ENCODE data around the gene FSD2. TPM values are rescaled to one million over a fixed set of nuclear protein-coding genes. Genes with fewer than 3 reads are reported as not detected.

Gene FSD2
- total RNA-seq, 2 experiments from 2014 or later = not detected

- ChIA-PET CTCF (no interaction called here), POLR2A (no interaction called here)
- no peaks in the 10 kb centered on the region for H3K27me3 Mint-ChIP-seq
- peaks cover 94% of the 10 kb centered on the region for H3K36me3 Mint-ChIP-seq (ENCODE audit: low read depth)
- Histone ChIP-seq H3K27ac (ENCODE audit: low read depth in 1 of 2, low read length in 2 of 2) (no peak overlapping the region), H3K4me1 (ENCODE audit: insufficient read depth, low read length) (no peaks in the 10 kb centered on the region), H3K27me3 (ENCODE audit: control insufficient read depth in 1 of 2, insufficient read depth in 2 of 2, low read length in 2 of 2) (no peaks in the 10 kb centered on the region), H3K4me3 (ENCODE audit: low read length) (no peak overlapping the region), H3K36me3 (ENCODE audit: insufficient read depth, low read length) (peaks cover 79% of the 10 kb centered on the region), H3K9me3 (ENCODE audit: control insufficient read depth in 1 of 2, insufficient read depth in 1 of 2, low read length in 2 of 2) (peaks cover 0 to 3% of the 10 kb centered on the region in 2 experiments)
- H3K4me1 Mint-ChIP-seq (ENCODE audit: low read depth) = peaks cover 26% of the 10 kb centered on the region
- no peak for TF ChIP-seq CTCF (IDR thresholded peaks at IDR 0.05)
- H3K9me3 Mint-ChIP-seq = no peaks in the 10 kb centered on the region
- no peak overlapping the region for H3K4me3 Mint-ChIP-seq
- ATAC-seq (ENCODE audit: poor library complexity) (no peak), DNase-seq (no peak)
- H3K27ac Mint-ChIP-seq = no peak overlapping the region
- intact Hi-C loops (cut with DNase I, micrococcal nuclease) = no loop called here
These were observed 14.3 kb upstream of the FSD2 start for GRCh38 chr15:82820128-82820527.

- H3K27me3 Mint-ChIP-seq = no peaks in the 10 kb centered on the region
- H3K27me3 ChIP-seq (ENCODE audit: control insufficient read depth in 1 of 2, insufficient read depth in 2 of 2, low read length in 2 of 2) = no peaks in the 10 kb centered on the region
- no peak for TF ChIP-seq CTCF (IDR thresholded peaks at IDR 0.05)
- POLR2A ChIA-PET = interaction anchor here (0.8 to 4.2 kb wide), 2 partner anchors 11 to 273 kb away, joined by 3 to 19 read pairs; partner anchors contain the start of gene RPS17
- intact Hi-C loops (cut with DNase I, micrococcal nuclease) = loop anchor here in 1 of 2 experiments (10.0 kb wide), 1 partner anchor 172 kb away; the partner anchor contains the start of gene RAMAC
- DNase-seq = no peak
- no peaks in the 10 kb centered on the region for H3K9me3 ChIP-seq (ENCODE audit: control insufficient read depth in 1 of 2, insufficient read depth in 1 of 2, low read length in 2 of 2)
- no peak for ATAC-seq (ENCODE audit: poor library complexity)
- no peaks in the 10 kb centered on the region for H3K9me3 Mint-ChIP-seq
- no peak overlapping the region for H3K4me3 ChIP-seq (ENCODE audit: low read length)
- H3K4me3 Mint-ChIP-seq = peak overlapping the region; percentile 65
- H3K4me1 Mint-ChIP-seq (ENCODE audit: low read depth) = peaks cover 56% of the 10 kb centered on the region
- no peak overlapping the region for H3K27ac ChIP-seq (ENCODE audit: low read depth in 1 of 2, low read length in 2 of 2)
- CTCF ChIA-PET = interaction anchor here (0.6 to 0.7 kb wide), 2 partner anchors 32 to 83 kb away, joined by 3 read pairs; no protein-coding TSS in a partner anchor
- H3K36me3 ChIP-seq (ENCODE audit: insufficient read depth, low read length) = peaks cover 49% of the 10 kb centered on the region
- peaks cover 64% of the 10 kb centered on the region for H3K36me3 Mint-ChIP-seq (ENCODE audit: low read depth)
- peak overlapping the region; percentile 93 for H3K27ac Mint-ChIP-seq
- peaks cover 29% of the 10 kb centered on the region for H3K4me1 ChIP-seq (ENCODE audit: insufficient read depth, low read length)
These were observed 7.1 kb upstream of the FSD2 start for GRCh38 chr15:82812994-82813393.

GRCh38 chr15:82810890-82811426 is 5.1 kb upstream of the FSD2 start:
- Mint-ChIP-seq H3K4me3 (peak overlapping the region; percentile 88), H3K9me3 (no peaks in the 10 kb centered on the region), H3K36me3 (ENCODE audit: low read depth) (peaks cover 45% of the 10 kb centered on the region), H3K27ac (peak overlapping the region; percentile 93), H3K4me1 (ENCODE audit: low read depth) (peaks cover 47% of the 10 kb centered on the region), H3K27me3 (no peaks in the 10 kb centered on the region)
- ATAC-seq (ENCODE audit: poor library complexity) = no peak
- DNase-seq = peak in 11 of 14 experiments; percentile 16 to 91 (median 34)
- Histone ChIP-seq H3K9me3 (ENCODE audit: control insufficient read depth in 1 of 2, insufficient read depth in 1 of 2, low read length in 2 of 2) (no peaks in the 10 kb centered on the region), H3K4me3 (ENCODE audit: low read length) (peak overlapping the region; percentile 65), H3K27me3 (ENCODE audit: control insufficient read depth in 1 of 2, insufficient read depth in 2 of 2, low read length in 2 of 2) (no peaks in the 10 kb centered on the region), H3K4me1 (ENCODE audit: insufficient read depth, low read length) (peaks cover 29% of the 10 kb centered on the region), H3K27ac (ENCODE audit: low read depth in 1 of 2, low read length in 2 of 2) (peak overlapping the region; percentile 71 to 99), H3K36me3 (ENCODE audit: insufficient read depth, low read length) (peaks cover 32% of the 10 kb centered on the region)
- ChIA-PET POLR2A (interaction anchor here (1.0 to 4.2 kb wide), 14 partner anchors 9 to 1905 kb away, joined by 3 to 51 read pairs (median 6); partner anchors contain the start of genes BTBD1, C15orf40, MEX3B and RAMAC), CTCF (interaction anchor here (1.0 to 1.6 kb wide), 4 partner anchors 175 to 280 kb away, joined by 3 to 4 read pairs (median 4); partner anchors contain the start of genes C15orf40, RAMAC and RPS17)
- TF ChIP-seq CTCF (IDR thresholded peaks at IDR 0.05) = no peak
- intact Hi-C loops (cut with DNase I, micrococcal nuclease) = loop anchor here (1.0 to 10.0 kb wide), 4 partner anchors 60 to 205 kb away; partner anchors contain the start of gene RAMAC (in 1 of the 2)
